Activated T-helper 1 cell treated with anti-CD3 and anti-CD28 coated beads, Interleukin-12 subunit alpha, Interleukin-12 subunit beta, Interleukin-2, Interleukin-4 antibody, amounts not matched to agents 30 ng/mL and 10 ng/mL and 1 ng/mL, durations not matched to agents 14 hours and 24 hours and 36 hours (primary cell): ENCODE results near the gene TYW5. TPM values are rescaled to one million over a fixed set of nuclear protein-coding genes. Genes with fewer than 3 reads are reported as not detected.
A peak's percentile ranks its signal among the peaks of the same experiment; 100 is the strongest.

ENCODE experiments used
- DNase-seq: peaks from one replicate; pipeline ENCODE4 v3.0.0; 2021; ENCODE audit warnings: low spot score
- H3K27ac Mint-ChIP-seq: one replicate; pipeline ENCODE4 v1.8.0; 2021; ENCODE audit warnings: mild to moderate bottlenecking, mixed read lengths
- H3K27me3 Mint-ChIP-seq: one replicate; pipeline ENCODE4 v1.8.0; 2022; ENCODE audit warnings: mild to moderate bottlenecking, moderate library complexity, mixed read lengths; ENCODE audit not compliant: insufficient read depth
- H3K36me3 Mint-ChIP-seq: one replicate; pipeline ENCODE4 v1.8.0; 2021; ENCODE audit warnings: low read depth, mixed read lengths
- H3K4me1 Mint-ChIP-seq: one replicate; pipeline ENCODE4 v1.8.0; 2021; ENCODE audit warnings: low read depth, mixed read lengths
- H3K4me3 Mint-ChIP-seq: one replicate; pipeline ENCODE4 v1.8.0; 2021; ENCODE audit warnings: mild to moderate bottlenecking, moderate library complexity, mixed read lengths
- H3K9me3 Mint-ChIP-seq: one replicate; pipeline ENCODE4 v1.8.0; 2021; ENCODE audit warnings: mixed read lengths
- intact Hi-C: fragments of 100-400 bp; cut with micrococcal nuclease; formaldehyde crosslinking; loops from one replicate; pipeline ENCODE4 v1.15.1; 2024
- total RNA-seq: library from RNA; stranded (reverse); gene quantifications from 2 replicates; pipeline ENCODE4 v1.2.3, GENCODE V29; 2022

TYW5 gene
- total RNA-seq, 1 donor from 2014 or later, result 11.7 TPM

GRCh38 chr2:199984755-199985154, 29.5 kb upstream of the TYW5 start:
- Mint-ChIP-seq H3K4me3 (no peak overlapping the region), H3K27me3 (no peaks in the 10 kb centered on the region), H3K27ac (no peak overlapping the region), H3K4me1 (peaks cover 10% of the 10 kb centered on the region), H3K36me3 (peaks cover 1% of the 10 kb centered on the region), H3K9me3 (no peaks in the 10 kb centered on the region)
- DNase-seq, result no peak
- intact Hi-C loops, result no loop called here

DNA sequence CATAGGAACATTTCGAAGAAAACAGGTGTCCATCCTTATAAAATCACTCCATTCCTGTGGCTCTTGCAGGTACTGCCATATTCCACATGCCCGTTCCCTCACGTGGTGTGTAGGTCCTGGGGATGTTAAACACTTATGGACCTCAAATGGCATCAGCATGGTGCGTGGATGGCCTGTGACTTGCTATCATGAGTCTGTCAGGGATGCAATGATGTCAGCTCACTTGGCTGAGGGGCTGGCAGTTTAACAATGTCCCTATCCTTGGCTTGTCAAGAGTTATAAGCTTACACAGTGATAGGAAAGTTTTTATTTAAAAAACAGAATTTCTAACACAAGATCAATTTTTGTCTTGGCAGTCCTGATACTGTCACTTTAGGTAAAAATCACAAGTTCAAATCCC, 28.9 kb upstream of the TYW5 start:
- H3K27me3 Mint-ChIP-seq, result no peaks in the 10 kb centered on the region
- no peaks in the 10 kb centered on the region for H3K9me3 Mint-ChIP-seq
- H3K4me1 Mint-ChIP-seq, result peaks cover 13% of the 10 kb centered on the region
- H3K4me3 Mint-ChIP-seq, result no peak overlapping the region
- no peak for DNase-seq
- H3K36me3 Mint-ChIP-seq, result peaks cover 1% of the 10 kb centered on the region
- no peak overlapping the region for H3K27ac Mint-ChIP-seq
- intact Hi-C loops, result no loop called here

GRCh38 chr2:199983534-199983933, 28.2 kb upstream of the TYW5 start:
- Mint-ChIP-seq H3K36me3 (peaks cover 1% of the 10 kb centered on the region), H3K27ac (no peak overlapping the region), H3K4me1 (peaks cover 18% of the 10 kb centered on the region), H3K9me3 (no peaks in the 10 kb centered on the region), H3K27me3 (no peaks in the 10 kb centered on the region), H3K4me3 (no peak overlapping the region)
- intact Hi-C loops, result no loop called here
- DNase-seq, result no peak

DNA sequence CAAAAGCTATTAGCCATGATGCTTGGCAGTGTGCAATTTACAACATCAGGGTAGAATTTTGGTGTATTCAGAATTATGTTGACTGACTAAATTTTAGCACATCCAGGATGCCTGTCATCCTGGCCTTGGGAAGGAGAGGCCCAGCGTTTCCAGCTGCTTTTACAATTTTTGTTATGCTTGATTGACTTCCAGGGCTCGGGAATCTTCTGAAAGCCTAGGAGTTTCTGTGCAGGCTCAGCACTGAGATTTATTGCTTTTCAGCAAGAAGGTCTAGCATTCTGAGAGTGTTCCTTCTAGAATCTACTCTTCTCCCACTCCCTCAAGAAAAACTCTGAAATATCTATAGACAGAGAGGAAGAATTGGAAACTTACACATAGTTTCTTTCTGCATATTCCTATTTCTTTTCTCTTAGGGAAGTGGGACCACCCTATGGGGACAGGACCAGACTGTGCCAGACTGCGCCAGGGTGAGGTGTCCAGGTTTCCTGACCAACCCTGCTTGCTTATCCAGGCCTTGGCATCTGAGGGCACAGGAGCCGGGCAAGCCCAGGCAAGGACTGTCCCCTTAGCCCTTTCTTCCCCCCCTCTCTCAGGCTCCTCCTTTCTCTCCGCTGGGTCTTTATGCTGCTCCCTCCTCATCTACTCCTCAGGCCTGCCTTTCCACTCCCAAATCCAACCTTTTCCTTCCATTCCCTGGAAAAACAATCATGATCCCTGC, 27.0 kb upstream of the TYW5 start:
- DNase-seq, result no peak
- H3K4me3 Mint-ChIP-seq, result no peak overlapping the region
- H3K27me3 Mint-ChIP-seq, result no peaks in the 10 kb centered on the region
- peaks cover 31% of the 10 kb centered on the region for H3K4me1 Mint-ChIP-seq
- H3K27ac Mint-ChIP-seq, result no peak overlapping the region
- H3K36me3 Mint-ChIP-seq, result peaks cover 2% of the 10 kb centered on the region
- intact Hi-C loops, result no loop called here
- H3K9me3 Mint-ChIP-seq, result no peaks in the 10 kb centered on the region

GRCh38 chr2:199979832-199980628, 24.7 kb upstream of the TYW5 start:
- intact Hi-C loops, result loop anchor here (1.0 to 5.0 kb wide), 9 partner anchors 25 to 832 kb away; partner anchors contain the start of genes BZW1, MAIP1, SGO2 and SPATS2L
- Mint-ChIP-seq H3K4me1 (peaks cover 28% of the 10 kb centered on the region), H3K9me3 (no peaks in the 10 kb centered on the region), H3K4me3 (no peak overlapping the region), H3K27me3 (no peaks in the 10 kb centered on the region), H3K36me3 (peaks cover 7% of the 10 kb centered on the region), H3K27ac (no peak overlapping the region)
- peak; percentile 62 for DNase-seq

DNA sequence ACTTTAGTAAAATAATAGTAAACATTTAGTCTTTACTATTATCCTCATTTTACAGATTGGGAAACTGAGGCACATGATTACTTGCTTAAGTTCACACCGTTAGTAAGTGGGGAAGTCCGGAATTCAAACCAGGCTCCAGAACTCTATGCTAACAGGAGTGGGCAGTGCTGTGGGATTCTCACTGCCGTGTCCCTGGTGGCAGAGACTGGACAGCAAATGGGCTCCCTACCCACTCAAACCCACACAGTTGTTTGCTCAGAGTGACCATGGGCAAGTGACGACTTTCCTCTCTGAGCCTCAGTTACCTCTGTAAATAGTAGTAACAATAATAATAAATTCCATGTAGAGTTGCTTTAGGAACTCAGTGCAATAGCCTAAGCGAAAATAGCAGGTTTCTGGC, 24.1 kb upstream of the TYW5 start:
- intact Hi-C loops, result loop anchor here (2.0 to 5.0 kb wide), 5 partner anchors 25 to 833 kb away; partner anchors contain the start of genes BZW1, MAIP1, SGO2 and SPATS2L
- Mint-ChIP-seq H3K27me3 (no peaks in the 10 kb centered on the region), H3K9me3 (no peaks in the 10 kb centered on the region), H3K4me3 (no peak overlapping the region), H3K36me3 (peaks cover 7% of the 10 kb centered on the region), H3K27ac (no peak overlapping the region), H3K4me1 (peaks cover 28% of the 10 kb centered on the region)
- DNase-seq, result no peak

GRCh38 chr2:199977984-199978415, 22.7 kb upstream of the TYW5 start:
- H3K4me1 Mint-ChIP-seq, result peaks cover 28% of the 10 kb centered on the region
- no peaks in the 10 kb centered on the region for H3K9me3 Mint-ChIP-seq
- no peak for DNase-seq
- intact Hi-C loops, result loop anchor here (1.0 to 5.0 kb wide), 7 partner anchors 23 to 834 kb away; partner anchors contain the start of genes BZW1, KCTD18, MAIP1 and SGO2
- no peak overlapping the region for H3K4me3 Mint-ChIP-seq
- H3K27me3 Mint-ChIP-seq, result no peaks in the 10 kb centered on the region
- H3K36me3 Mint-ChIP-seq, result peaks cover 6% of the 10 kb centered on the region
- H3K27ac Mint-ChIP-seq, result peak overlapping the region; percentile 26

- peaks cover 6% of the 10 kb centered on the region for H3K36me3 Mint-ChIP-seq
- H3K9me3 Mint-ChIP-seq, result no peaks in the 10 kb centered on the region
- H3K4me1 Mint-ChIP-seq, result peaks cover 28% of the 10 kb centered on the region
- no peak for DNase-seq
- no peaks in the 10 kb centered on the region for H3K27me3 Mint-ChIP-seq
- H3K27ac Mint-ChIP-seq, result no peak overlapping the region
- intact Hi-C loops, result loop anchor here (5.0 kb wide), 3 partner anchors 332 to 837 kb away; partner anchors contain the start of genes BZW1 and SPATS2L
- H3K4me3 Mint-ChIP-seq, result no peak overlapping the region
These were observed 20.1 kb upstream of the TYW5 start for GRCh38 chr2:199975273-199975895.

DNA sequence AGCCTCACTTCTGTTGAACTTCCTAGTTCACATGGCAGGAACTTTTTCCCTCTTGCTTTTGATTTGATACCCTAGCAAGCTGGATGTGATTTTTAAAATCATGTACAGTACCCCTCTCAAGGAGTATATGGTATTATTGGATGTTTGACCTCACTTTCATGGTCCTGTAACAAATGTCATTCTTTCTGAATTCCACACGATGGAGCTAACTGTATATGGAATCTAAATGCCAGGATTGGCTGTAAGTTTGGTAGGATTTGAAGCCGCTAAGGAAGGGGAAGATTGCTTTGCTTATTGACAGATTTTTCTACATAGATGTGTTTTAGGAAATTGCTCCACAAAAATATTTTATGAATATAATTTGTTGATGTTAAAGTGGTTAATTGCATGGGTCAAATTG, 18.4 kb upstream of the TYW5 start:
- intact Hi-C loops, result no loop called here
- Mint-ChIP-seq H3K36me3 (peaks cover 8% of the 10 kb centered on the region), H3K27ac (no peak overlapping the region), H3K27me3 (no peaks in the 10 kb centered on the region), H3K4me3 (no peak overlapping the region), H3K4me1 (peaks cover 17% of the 10 kb centered on the region), H3K9me3 (no peaks in the 10 kb centered on the region)
- no peak for DNase-seq

DNA sequence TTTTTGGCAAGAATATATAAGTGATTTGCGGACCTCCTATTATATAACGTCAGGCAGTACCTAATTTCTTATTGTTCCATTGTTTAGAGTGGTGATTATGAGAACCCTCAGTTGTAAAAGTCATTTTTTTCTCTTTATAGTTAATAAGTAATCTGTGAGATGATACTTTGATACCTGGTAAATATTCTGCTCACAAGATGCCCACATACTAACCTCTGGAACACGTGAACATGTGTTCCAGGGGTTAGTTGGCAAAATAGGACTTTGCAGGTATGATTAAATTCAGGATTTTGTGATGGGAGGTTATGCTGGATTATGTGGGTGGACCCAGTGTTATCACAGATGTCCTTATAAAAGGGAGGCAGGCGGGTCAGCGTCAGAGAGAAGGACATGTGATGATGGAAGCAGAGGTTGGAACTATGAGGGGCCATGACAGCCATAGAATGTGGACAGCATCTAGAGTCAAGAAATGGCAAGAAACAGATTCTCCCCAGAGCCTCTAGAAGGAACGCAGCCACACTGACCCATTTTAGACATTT, 16.9 kb upstream of the TYW5 start:
- intact Hi-C loops, result no loop called here
- no peak overlapping the region for H3K4me3 Mint-ChIP-seq
- H3K27me3 Mint-ChIP-seq, result no peaks in the 10 kb centered on the region
- no peak for DNase-seq
- H3K27ac Mint-ChIP-seq, result no peak overlapping the region
- H3K36me3 Mint-ChIP-seq, result peaks cover 18% of the 10 kb centered on the region
- peaks cover 1% of the 10 kb centered on the region for H3K4me1 Mint-ChIP-seq
- no peaks in the 10 kb centered on the region for H3K9me3 Mint-ChIP-seq

GRCh38 chr2:199968126-199968525, 12.8 kb upstream of the TYW5 start:
- Mint-ChIP-seq H3K36me3 (peaks cover 29% of the 10 kb centered on the region), H3K9me3 (no peaks in the 10 kb centered on the region), H3K27me3 (no peaks in the 10 kb centered on the region), H3K4me3 (no peak overlapping the region), H3K4me1 (no peaks in the 10 kb centered on the region), H3K27ac (no peak overlapping the region)
- intact Hi-C loops, result no loop called here
- no peak for DNase-seq

DNA sequence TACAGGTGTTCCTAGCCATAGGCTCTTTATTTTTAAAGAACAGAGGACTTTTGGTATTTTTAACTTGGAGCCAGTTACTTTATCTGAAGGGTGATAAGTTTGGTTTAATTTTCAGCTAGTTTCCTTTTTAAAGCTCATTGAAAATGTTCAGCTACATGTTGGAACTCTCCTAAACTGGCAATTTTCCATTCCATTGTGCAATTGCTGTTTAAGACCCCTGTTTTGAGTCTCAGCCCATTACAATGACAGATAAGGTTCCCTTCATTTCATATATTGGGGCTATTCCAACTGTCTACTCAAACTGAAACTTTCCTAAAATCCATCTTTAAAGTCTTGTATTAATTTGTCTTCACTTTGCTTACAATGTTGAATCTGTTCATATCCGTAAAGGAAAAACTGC, 11.7 kb upstream of the TYW5 start:
- Mint-ChIP-seq H3K9me3 (no peaks in the 10 kb centered on the region), H3K4me1 (peaks cover 8% of the 10 kb centered on the region), H3K36me3 (peaks cover 36% of the 10 kb centered on the region), H3K27me3 (no peaks in the 10 kb centered on the region), H3K27ac (no peak overlapping the region), H3K4me3 (no peak overlapping the region)
- no peak for DNase-seq
- intact Hi-C loops, result no loop called here
